ENCODE results near the gene SENP5. TPM values are rescaled to one million over a fixed set of nuclear protein-coding genes. Genes with fewer than 3 reads are reported as not detected.

Gene SENP5
- total RNA-seq, 4 donors from 2014 or later = 41.1 to 60.6 (median 44.1) TPM

DNA sequence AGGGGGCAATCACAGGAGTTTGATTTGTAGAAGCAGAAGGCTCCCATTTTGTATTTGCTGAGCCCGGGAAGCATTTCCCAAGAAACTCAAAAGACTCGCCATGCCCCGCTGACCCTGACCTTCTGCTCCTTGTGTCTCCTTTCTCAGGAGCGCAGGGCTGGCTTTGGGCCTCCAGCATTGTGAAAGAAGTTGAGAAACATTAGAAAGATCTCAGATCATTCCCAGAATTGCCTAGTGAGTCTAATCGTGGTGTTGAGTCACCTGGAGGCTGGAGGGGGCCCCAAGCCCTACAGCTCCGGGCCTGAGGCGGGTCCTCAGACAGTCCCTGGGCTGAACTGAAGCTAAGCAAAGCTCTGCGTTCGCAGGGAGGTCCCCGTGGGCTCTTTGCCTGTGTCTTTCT, 111.8 kb downstream of the SENP5 start:
- TF ChIP-seq EP300 (IDR thresholded peaks at IDR 0.05) = peak in 1 of 2 donors; percentile 53
- TF ChIP-seq, protein P1, sequence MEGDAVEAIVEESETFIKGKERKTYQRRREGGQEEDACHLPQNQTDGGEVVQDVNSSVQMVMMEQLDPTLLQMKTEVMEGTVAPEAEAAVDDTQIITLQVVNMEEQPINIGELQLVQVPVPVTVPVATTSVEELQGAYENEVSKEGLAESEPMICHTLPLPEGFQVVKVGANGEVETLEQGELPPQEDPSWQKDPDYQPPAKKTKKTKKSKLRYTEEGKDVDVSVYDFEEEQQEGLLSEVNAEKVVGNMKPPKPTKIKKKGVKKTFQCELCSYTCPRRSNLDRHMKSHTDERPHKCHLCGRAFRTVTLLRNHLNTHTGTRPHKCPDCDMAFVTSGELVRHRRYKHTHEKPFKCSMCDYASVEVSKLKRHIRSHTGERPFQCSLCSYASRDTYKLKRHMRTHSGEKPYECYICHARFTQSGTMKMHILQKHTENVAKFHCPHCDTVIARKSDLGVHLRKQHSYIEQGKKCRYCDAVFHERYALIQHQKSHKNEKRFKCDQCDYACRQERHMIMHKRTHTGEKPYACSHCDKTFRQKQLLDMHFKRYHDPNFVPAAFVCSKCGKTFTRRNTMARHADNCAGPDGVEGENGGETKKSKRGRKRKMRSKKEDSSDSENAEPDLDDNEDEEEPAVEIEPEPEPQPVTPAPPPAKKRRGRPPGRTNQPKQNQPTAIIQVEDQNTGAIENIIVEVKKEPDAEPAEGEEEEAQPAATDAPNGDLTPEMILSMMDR (IDR thresholded peaks at IDR 0.05) = no peak
- TF ChIP-seq POLR2A (IDR thresholded peaks at IDR 0.05) = no peak
- 63 to 78% methylated on average over 10 of the region's 10 CpGs for whole genome bisulfite sequencing, 2 donors

GRCh38 chr3:196981657-196982056, 113.9 kb downstream of the SENP5 start:
- no peak for DNase-seq (ENCODE audit: low spot score in 2 of 2)
- Histone ChIP-seq H3K4me1 (peaks cover 0 to 7% (median 0%) of the 10 kb centered on the region in 4 donors), H3K36me3 (no peaks in the 10 kb centered on the region), H3K9me3 (peaks cover 0 to 11% (median 0%) of the 10 kb centered on the region in 4 donors), H3K27ac (no peak overlapping the region), H3K4me3 (no peak overlapping the region), H3K27me3 (peaks cover 0 to 2% of the 10 kb centered on the region in 2 donors)
- 94 to 95% methylated on average over 13 of the region's 13 CpGs for WGBS, 2 donors
- TF ChIP-seq, protein P1 (IDR thresholded peaks at IDR 0.05) = no peak
- no peak for TF ChIP-seq POLR2A (IDR thresholded peaks at IDR 0.05)
- no peak for TF ChIP-seq EP300 (IDR thresholded peaks at IDR 0.05)

More for the DNA sequence above, 111.8 kb downstream of the SENP5 start:
- Histone ChIP-seq H3K9me3 (peaks cover 0 to 11% (median 0%) of the 10 kb centered on the region in 4 donors), H3K27me3 (no peaks in the 10 kb centered on the region), H3K4me3 (no peak overlapping the region), H3K4me1 (peaks cover 0 to 7% (median 0%) of the 10 kb centered on the region in 4 donors), H3K27ac (no peak overlapping the region), H3K36me3 (no peaks in the 10 kb centered on the region)
- DNase-seq (ENCODE audit: low spot score in 2 of 2) = peak in 1 of 2 donors; percentile 66

DNA sequence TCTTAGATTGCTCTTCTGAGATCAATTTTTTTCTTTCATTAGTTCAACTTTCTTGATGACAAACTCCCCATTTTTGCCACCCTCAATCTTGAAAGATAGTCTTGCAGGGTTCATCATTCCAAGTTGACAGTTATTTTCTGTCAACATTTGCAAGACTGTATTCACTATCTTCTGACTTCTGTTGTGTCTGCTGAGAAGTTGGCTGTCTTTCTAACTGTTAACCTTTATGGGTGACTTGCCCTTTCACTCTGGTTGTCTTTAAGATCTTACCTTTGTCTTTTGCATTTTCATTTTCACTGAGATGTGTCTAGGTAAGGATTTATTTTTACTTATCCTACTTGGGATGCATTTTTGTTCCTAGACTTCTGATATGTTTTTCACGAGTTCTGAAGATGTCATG, 115.5 kb downstream of the SENP5 start:
- peaks cover 0 to 7% (median 0%) of the 10 kb centered on the region in 4 donors for H3K4me1 ChIP-seq
- no peak for TF ChIP-seq EP300 (IDR thresholded peaks at IDR 0.05)
- peaks cover 0 to 6% of the 10 kb centered on the region in 2 donors for H3K27me3 ChIP-seq
- peaks cover 0 to 11% (median 0%) of the 10 kb centered on the region in 4 donors for H3K9me3 ChIP-seq
- DNase-seq (ENCODE audit: low spot score in 2 of 2) = no peak
- H3K4me3 ChIP-seq = no peak overlapping the region
- 64 to 86% methylated on average over 1 of the region's 1 CpG for WGBS, 2 donors
- no peak overlapping the region for H3K27ac ChIP-seq
- H3K36me3 ChIP-seq = no peaks in the 10 kb centered on the region

Other genes with a start within 250 kb of the SENP5 start
- gene NRROS, start 228.2 kb upstream of the SENP5 start, total RNA-seq = 10 to 100 TPM in 3 of 4 donors, 1 to 10 TPM in 1; 8.6 to 16.4 (median 12.7) TPM
- gene CEP19, start 155.7 kb upstream of the SENP5 start, total RNA-seq = 1 to 10 TPM; 1.8 to 4.0 (median 3.2) TPM
- gene PIGX, start 155.5 kb upstream of the SENP5 start, total RNA-seq = 10 to 100 TPM; 28.8 to 57.9 (median 33.7) TPM
- gene PAK2, start 128.1 kb upstream of the SENP5 start, total RNA-seq = 10 to 100 TPM; 43.3 to 75.6 (median 49.8) TPM
- 10 to 100 TPM; 25.1 to 45.6 (median 36.6) TPM for gene NCBP2, start 74.6 kb downstream of the SENP5 start, total RNA-seq
- 10 to 100 TPM; 14.9 to 31.8 (median 25.7) TPM for gene PIGZ, start 100.9 kb downstream of the SENP5 start, total RNA-seq
- gene MELTF, start 161.9 kb downstream of the SENP5 start, total RNA-seq = 1 to 10 TPM; 3.3 to 8.8 (median 7.0) TPM

Measured in tibial nerve (tissue), 4 donors.